Panc1 (cell line): ENCODE measurements around the gene VSIG1.

Experiments used
- SIN3A ChIP-seq: IDR thresholded peaks from 2 replicates; pipeline ENCODE4 v1.6.1; 2012; ENCODE audit warnings: low read depth, mild to moderate bottlenecking, low read length, moderate library complexity, borderline replicate concordance; ENCODE audit not compliant: insufficient read depth
- TF ChIP-seq, protein P1 (sequence below): fragments of 450-650 bp; IDR thresholded peaks from 2 replicates; pipeline ENCODE4 v1.5.1; 2017; ENCODE audit warnings: mild to moderate bottlenecking
- TF ChIP-seq, protein P2 (sequence below), 2 experiments: IDR thresholded peaks; 2 replicates each; pipeline ENCODE4 v1.6.1; 2011 to 2012; ENCODE audit warnings: low read depth in 2 of 2, control low read depth in 1 of 2, low read length in 1 of 2, mild to moderate bottlenecking in 1 of 2, moderate library complexity in 1 of 2; ENCODE audit not compliant: insufficient read depth in 1 of 2

GRCh38 chrX:108088511-108088910, 43.6 kb downstream of the VSIG1 start:
- TF ChIP-seq, protein P1, sequence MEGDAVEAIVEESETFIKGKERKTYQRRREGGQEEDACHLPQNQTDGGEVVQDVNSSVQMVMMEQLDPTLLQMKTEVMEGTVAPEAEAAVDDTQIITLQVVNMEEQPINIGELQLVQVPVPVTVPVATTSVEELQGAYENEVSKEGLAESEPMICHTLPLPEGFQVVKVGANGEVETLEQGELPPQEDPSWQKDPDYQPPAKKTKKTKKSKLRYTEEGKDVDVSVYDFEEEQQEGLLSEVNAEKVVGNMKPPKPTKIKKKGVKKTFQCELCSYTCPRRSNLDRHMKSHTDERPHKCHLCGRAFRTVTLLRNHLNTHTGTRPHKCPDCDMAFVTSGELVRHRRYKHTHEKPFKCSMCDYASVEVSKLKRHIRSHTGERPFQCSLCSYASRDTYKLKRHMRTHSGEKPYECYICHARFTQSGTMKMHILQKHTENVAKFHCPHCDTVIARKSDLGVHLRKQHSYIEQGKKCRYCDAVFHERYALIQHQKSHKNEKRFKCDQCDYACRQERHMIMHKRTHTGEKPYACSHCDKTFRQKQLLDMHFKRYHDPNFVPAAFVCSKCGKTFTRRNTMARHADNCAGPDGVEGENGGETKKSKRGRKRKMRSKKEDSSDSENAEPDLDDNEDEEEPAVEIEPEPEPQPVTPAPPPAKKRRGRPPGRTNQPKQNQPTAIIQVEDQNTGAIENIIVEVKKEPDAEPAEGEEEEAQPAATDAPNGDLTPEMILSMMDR: no peak
- no peak for TF ChIP-seq SIN3A
- TF ChIP-seq, protein P2, sequence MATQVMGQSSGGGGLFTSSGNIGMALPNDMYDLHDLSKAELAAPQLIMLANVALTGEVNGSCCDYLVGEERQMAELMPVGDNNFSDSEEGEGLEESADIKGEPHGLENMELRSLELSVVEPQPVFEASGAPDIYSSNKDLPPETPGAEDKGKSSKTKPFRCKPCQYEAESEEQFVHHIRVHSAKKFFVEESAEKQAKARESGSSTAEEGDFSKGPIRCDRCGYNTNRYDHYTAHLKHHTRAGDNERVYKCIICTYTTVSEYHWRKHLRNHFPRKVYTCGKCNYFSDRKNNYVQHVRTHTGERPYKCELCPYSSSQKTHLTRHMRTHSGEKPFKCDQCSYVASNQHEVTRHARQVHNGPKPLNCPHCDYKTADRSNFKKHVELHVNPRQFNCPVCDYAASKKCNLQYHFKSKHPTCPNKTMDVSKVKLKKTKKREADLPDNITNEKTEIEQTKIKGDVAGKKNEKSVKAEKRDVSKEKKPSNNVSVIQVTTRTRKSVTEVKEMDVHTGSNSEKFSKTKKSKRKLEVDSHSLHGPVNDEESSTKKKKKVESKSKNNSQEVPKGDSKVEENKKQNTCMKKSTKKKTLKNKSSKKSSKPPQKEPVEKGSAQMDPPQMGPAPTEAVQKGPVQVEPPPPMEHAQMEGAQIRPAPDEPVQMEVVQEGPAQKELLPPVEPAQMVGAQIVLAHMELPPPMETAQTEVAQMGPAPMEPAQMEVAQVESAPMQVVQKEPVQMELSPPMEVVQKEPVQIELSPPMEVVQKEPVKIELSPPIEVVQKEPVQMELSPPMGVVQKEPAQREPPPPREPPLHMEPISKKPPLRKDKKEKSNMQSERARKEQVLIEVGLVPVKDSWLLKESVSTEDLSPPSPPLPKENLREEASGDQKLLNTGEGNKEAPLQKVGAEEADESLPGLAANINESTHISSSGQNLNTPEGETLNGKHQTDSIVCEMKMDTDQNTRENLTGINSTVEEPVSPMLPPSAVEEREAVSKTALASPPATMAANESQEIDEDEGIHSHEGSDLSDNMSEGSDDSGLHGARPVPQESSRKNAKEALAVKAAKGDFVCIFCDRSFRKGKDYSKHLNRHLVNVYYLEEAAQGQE (IDR thresholded peaks at IDR 0.05; ENCODE audit: insufficient read depth in 1 of 2, low read depth in 2 of 2, low read length in 1 of 2): no peak
